Measurements from ENCODE around the gene MRAP.

MRAP gene

DNA sequence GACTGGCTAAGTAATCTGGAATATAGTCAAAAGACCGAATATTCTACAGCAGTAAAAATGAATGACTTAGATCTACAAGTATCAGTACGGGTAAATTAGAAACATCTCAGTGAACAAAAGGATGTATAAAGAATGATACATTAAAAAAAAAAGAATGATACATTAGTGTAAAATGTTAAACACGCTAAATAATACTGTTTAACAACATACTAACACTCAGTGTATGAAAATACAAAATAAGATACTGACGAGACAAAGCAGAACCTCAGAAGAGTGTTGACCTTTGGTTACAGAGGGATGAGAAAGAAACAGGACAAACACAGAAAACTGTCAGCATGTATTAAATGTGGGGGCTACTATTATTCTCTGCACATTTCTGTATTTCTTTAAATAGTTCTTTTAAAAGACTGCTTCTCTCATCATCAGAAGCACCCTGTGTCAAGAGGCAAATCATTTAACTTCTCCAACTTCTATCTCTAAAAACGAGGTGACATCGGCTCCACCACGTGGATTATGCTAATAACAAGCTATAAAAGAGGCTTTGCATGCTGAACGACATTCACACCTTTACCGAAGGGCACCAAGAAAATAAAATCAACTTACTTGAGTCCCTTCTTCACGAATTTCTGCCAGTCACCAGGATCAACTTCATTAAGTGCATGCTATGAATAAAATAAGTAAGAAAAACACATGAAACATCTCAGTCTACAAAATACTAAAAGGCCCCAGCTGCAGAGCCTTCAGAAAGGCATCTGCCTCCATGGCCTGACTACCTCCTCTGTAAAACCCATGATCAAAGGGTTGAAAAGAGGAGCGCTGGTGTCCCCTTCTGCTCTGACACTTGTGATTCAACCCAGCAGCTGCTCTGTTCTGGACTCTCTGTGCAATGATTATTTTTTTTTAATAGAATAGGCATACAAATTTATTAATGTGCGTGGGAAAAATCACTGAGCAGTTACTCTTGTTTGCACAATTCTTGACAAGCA lies 42.5 kb downstream of the MRAP start:
- no peak for DNase-seq (ENCODE audit: extremely low spot score, insufficient read length, low read depth)
- FAIRE-seq, result no peak

- FAIRE-seq (no peak), DNase-seq (ENCODE audit: extremely low spot score, insufficient read length, low read depth) (no peak)
Measured at GRCh38 chr21:32346951-32347350, 48.3 kb downstream of the MRAP start.

GRCh38 chr21:32347351-32347750 lies 48.7 kb downstream of the MRAP start:
- DNase-seq (ENCODE audit: extremely low spot score, insufficient read length, low read depth), result no peak
- FAIRE-seq, result no peak

DNA sequence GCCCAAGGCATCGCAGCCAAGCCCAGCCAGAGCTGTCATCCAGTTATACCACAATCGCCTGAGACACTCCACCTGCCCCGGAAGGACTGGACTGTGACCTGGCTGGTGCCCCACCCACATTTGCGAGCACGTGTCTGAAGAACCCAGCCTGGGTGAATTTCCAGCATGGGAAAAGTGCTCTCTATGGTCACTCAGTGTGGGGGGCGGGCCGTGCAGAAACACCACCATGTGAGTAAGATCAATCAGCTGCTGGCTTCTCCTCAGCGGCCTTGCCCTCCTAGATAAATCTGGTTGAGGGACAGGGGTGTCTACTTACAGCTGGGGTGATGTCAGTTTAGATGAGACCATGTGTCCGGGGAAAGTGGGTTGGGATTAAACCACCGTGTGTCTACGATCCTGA lies 49.3 kb downstream of the MRAP start:
- no peak for DNase-seq (ENCODE audit: extremely low spot score, insufficient read length, low read depth)
- FAIRE-seq, result no peak

- FAIRE-seq (no peak), DNase-seq (ENCODE audit: extremely low spot score, insufficient read length, low read depth) (no peak)
Measured at GRCh38 chr21:32348604-32349332, 50.1 kb downstream of the MRAP start.

GRCh38 chr21:32349333-32349944 lies 50.8 kb downstream of the MRAP start:
- FAIRE-seq, result no peak
- DNase-seq (ENCODE audit: extremely low spot score, insufficient read length, low read depth), result no peak

DNA sequence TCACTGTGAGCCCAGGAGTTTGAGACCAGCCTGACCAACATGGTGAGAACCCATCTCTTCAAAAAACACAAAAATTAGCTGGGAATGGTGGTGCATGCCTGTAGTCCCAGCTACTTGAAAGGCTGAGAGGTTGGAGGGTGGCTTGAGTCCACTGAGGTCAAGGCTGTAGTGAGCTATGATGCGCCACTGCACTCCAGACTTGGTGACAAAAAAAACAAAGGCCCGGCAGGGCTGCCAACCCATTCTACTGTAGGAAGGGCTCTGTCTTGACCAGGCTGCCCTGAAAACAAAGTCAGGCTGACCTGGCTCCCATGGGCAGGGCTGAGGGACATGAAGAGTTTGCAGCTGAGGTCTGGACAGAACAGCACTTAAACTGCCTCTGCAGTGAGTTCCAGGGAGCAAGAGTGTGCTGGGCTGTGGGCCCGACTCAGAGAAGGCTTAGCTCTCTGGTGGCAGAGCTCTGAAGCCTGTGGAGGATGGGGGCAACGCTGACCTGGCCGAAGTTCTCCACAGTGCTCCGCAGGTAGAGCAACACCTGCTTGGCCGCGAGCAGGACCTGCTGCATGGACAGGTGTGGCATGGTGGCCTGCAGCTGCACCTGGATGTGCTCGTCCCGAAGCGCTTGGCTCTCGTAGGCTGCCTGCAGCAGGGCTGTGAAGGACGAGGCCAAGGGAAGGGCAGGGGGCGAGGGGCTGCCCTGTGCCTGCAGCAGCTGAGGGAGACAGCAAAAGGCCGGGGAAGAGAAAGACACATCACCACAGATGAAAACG lies 51.7 kb downstream of the MRAP start:
- FAIRE-seq (no peak), DNase-seq (ENCODE audit: extremely low spot score, insufficient read length, low read depth) (no peak)

DNA sequence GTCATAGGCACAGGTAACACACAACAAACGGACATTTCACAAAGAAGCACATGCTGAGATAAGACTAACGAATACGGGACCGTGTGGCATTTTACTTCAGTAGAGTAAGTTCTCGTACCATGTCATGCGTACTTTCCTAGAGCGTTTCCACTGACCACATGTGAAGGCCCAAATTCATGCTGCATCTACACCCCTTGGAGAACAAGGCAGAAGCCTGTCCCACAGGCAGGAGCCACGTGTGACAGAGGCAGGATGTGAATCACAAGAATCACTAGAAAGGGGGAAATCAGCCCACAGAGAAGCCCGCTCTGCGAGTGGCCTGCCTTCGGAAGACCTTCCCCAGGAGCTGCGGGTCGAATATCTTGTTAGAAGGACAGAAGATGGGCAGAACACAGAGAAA lies 52.3 kb downstream of the MRAP start:
- no peak for FAIRE-seq

DNA sequence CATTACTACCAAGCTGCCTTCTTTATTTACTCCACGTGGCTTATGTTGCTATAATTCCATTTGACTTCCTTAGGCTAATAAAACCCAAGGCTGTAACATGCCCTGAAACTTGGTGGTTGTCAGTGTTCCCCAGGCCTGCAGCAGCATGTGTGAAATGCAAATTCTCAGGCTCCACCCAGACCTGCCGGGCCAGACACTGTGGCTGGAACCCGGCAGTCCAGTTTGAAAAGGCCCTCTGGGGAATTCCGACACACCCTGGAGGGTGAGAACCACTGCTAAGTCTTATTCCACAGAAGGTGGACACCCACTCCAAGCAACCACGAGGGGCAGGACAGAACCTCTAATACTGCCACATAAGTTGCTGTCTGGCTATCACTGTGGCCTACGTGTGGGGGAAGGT lies 52.8 kb downstream of the MRAP start:
- DNase-seq (ENCODE audit: extremely low spot score, insufficient read length, low read depth) (no peak), FAIRE-seq (no peak)

More for the DNA sequence above, 52.3 kb downstream of the MRAP start:
- DNase-seq (ENCODE audit: extremely low spot score, insufficient read length, low read depth), result no peak

DNA sequence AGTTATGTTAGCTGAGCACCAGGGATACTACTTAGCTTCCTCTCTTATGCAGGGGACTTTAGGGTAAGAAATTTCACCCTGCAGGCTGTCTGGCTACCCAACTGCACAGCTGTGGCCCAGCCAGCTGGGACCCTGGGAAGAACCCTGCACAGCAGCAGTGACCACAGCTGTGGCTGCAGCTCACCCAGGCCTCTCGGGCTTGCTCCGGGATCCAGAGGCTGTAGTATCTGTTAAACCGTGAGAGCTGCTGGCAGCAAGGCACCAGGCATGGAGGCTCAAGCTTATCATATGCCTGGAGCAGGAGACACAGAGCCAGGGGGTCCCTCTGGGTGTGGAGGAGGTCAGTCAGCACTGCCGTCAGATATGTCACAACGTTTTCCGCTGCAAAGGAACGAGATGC lies 53.9 kb downstream of the MRAP start:
- no peak for DNase-seq (ENCODE audit: extremely low spot score, insufficient read length, low read depth)
- no peak for FAIRE-seq

GRCh38 chr21:32353002-32353711 lies 54.5 kb downstream of the MRAP start:
- FAIRE-seq, result no peak

GRCh38 chr21:32356874-32357395 lies 58.3 kb downstream of the MRAP start:
- no peak for DNase-seq (ENCODE audit: extremely low spot score, insufficient read length, low read depth)
- FAIRE-seq, result no peak

More at GRCh38 chr21:32353002-32353711, 54.5 kb downstream of the MRAP start:
- DNase-seq (ENCODE audit: extremely low spot score, insufficient read length, low read depth), result no peak

GRCh38 chr21:32359719-32360260 lies 61.1 kb downstream of the MRAP start:
- FAIRE-seq (no peak), DNase-seq (ENCODE audit: extremely low spot score, insufficient read length, low read depth) (no peak)

GRCh38 chr21:32360401-32360975 lies 61.8 kb downstream of the MRAP start:
- DNase-seq (ENCODE audit: extremely low spot score, insufficient read length, low read depth) (no peak), FAIRE-seq (no peak)
